PC-9 (cell line): ENCODE measurements around the gene SHROOM3. TPM values are rescaled to one million over a fixed set of nuclear protein-coding genes. Genes with fewer than 3 reads are reported as not detected.

Source experiments
- BruUV-seq: library from RNA; stranded (reverse); fragments of 400-500 nt; replicated peaks from 2 replicates; lab custom pipeline; 2021; lab: Mats Ljungman, UMichigan
- CTCF ChIA-PET: fragments of 300-600 bp; sonication (Branson Sonifier 250); formaldehyde crosslinking; loops from one replicate; lab custom pipeline; 2022; ENCODE audit warnings: antibody characterized with exemption; lab: Charles Lee
- POLR2A ChIA-PET: fragments of 300-600 bp; sonication (Branson Sonifier 250); formaldehyde crosslinking; loops from one replicate; lab custom pipeline; 2022; ENCODE audit warnings: antibody characterized with exemption; ENCODE audit not compliant: unreplicated experiment; lab: Charles Lee
- DNase-seq, 2 experiments: peaks; one replicate each; pipeline versions ENCODE4 v3.0.0 to v3.0.0-alpha.2; 2015 to 2022; ENCODE audit warnings: mixed read lengths in 1 of 2
- H2AFZ ChIP-seq: fragments of 200-600 bp; sonication (generic); 2 replicates; pipeline ENCODE4 v1.8.1; 2017; ENCODE audit warnings: antibody characterized with exemption
- H3F3A ChIP-seq: fragments of 200-600 bp; sonication (generic); 2 replicates; pipeline ENCODE4 v1.8.1; 2017; ENCODE audit warnings: antibody characterized with exemption, mild to moderate bottlenecking, low read depth; ENCODE audit not compliant: insufficient read depth
- H3K27ac ChIP-seq: fragments of 200-600 bp; sonication (generic); 2 replicates; pipeline ENCODE4 v1.6.1; 2016; ENCODE audit warnings: mixed run types
- H3K27me3 ChIP-seq: fragments of 200-600 bp; sonication (generic); 2 replicates; pipeline ENCODE4 v1.6.1; 2016; ENCODE audit warnings: low read depth, mixed run types; ENCODE audit not compliant: insufficient read depth
- H3K36me3 ChIP-seq: fragments of 200-600 bp; sonication (generic); 2 replicates; pipeline ENCODE4 v1.6.1; 2016; ENCODE audit warnings: low read depth, mixed run types
- H3K4me1 ChIP-seq: fragments of 200-600 bp; sonication (generic); replicated peaks from 2 replicates; pipeline ENCODE4 v1.6.1; 2016; ENCODE audit warnings: mixed run types; ENCODE audit not compliant: insufficient read depth
- H3K4me2 ChIP-seq: fragments of 200-600 bp; sonication (generic); 2 replicates; pipeline ENCODE4 v1.6.1; 2017; ENCODE audit warnings: mixed run types
- H3K4me3 ChIP-seq: fragments of 200-600 bp; sonication (generic); 2 replicates; pipeline ENCODE4 v1.6.1; 2016; ENCODE audit warnings: mixed run types
- H3K79me2 ChIP-seq: fragments of 200-600 bp; sonication (generic); 2 replicates; pipeline ENCODE4 v1.6.1; 2017; ENCODE audit warnings: low read depth, mixed run types
- H3K9me2 ChIP-seq: fragments of 200-600 bp; sonication (generic); 2 replicates; pipeline ENCODE4 v1.8.1; 2017; ENCODE audit warnings: mild to moderate bottlenecking; ENCODE audit not compliant: insufficient read depth
- H3K9me3 ChIP-seq: fragments of 200-600 bp; sonication (generic); 2 replicates; pipeline ENCODE4 v1.8.1; 2016; ENCODE audit warnings: low read depth; ENCODE audit not compliant: insufficient read depth
- H4K20me1 ChIP-seq: fragments of 200-600 bp; sonication (generic); 2 replicates; pipeline ENCODE4 v1.8.1; 2017; ENCODE audit not compliant: insufficient read depth
- CTCF ChIP-seq: fragments of 200-600 bp; sonication (generic); conservative IDR thresholded peaks from 2 replicates; pipeline ENCODE4 v1.6.1; 2017; ENCODE audit warnings: mixed run types, antibody characterized with exemption, mild to moderate bottlenecking, moderate library complexity
- EZH2 ChIP-seq: fragments of 200-600 bp; sonication (generic); IDR thresholded peaks from 2 replicates; pipeline ENCODE4 v1.8.0; 2017; ENCODE audit warnings: antibody characterized with exemption, low read depth
- intact Hi-C: fragments of 100-400 bp; cut with micrococcal nuclease; formaldehyde crosslinking; loops from one replicate; pipeline ENCODE4 v1.10.0; 2022; ENCODE audit not compliant: unreplicated experiment
- total RNA-seq: library from RNA; stranded (reverse); gene quantifications from 2 replicates; pipeline ENCODE4 v1.2.3, GENCODE V29; 2021

SHROOM3 gene
- total RNA-seq, 1 experiment from 2014 or later = 44.3 TPM

GRCh38 chr4:76758996-76759395, 324.0 kb downstream of the SHROOM3 start:
- TF ChIP-seq EZH2 (no peak), CTCF (no peak)
- Histone ChIP-seq H3K27me3 (no peaks in the 10 kb centered on the region), H2AFZ (no peak overlapping the region), H3F3A (peaks cover 3% of the 10 kb centered on the region; the same call in 1 of the 2 replicates), H3K4me1 (no peaks in the 10 kb centered on the region), H3K79me2 (0 out of 2 replicates have a peak, but pooled peaks cover 4% of the 10 kb centered on the region), H3K4me2 (no peak overlapping the region), H3K9me3 (no peaks in the 10 kb centered on the region), H3K4me3 (no peak overlapping the region), H3K9me2 (no peaks in the 10 kb centered on the region), H3K36me3 (no peaks in the 10 kb centered on the region; the same call in 1 of the 2 replicates), H3K27ac (no peak overlapping the region), H4K20me1 (no peaks in the 10 kb centered on the region; the same call in none of the 2 replicates)
- no TSS peak for BruUV-seq
- DNase-seq = no peak
- POLR2A ChIA-PET = no interaction called here
- CTCF ChIA-PET = no interaction called here
- intact Hi-C loops = loop anchor here (5.0 kb wide), 2 partner anchors 108 to 283 kb away; no protein-coding TSS in a partner anchor

GRCh38 chr4:76760193-76760592, 325.2 kb downstream of the SHROOM3 start:
- CTCF ChIA-PET = no interaction called here
- DNase-seq = no peak
- Histone ChIP-seq H3K9me2 (no peaks in the 10 kb centered on the region), H3K4me1 (no peaks in the 10 kb centered on the region), H3K27ac (no peak overlapping the region), H3K36me3 (no peaks in the 10 kb centered on the region; the same call in 1 of the 2 replicates), H2AFZ (no peak overlapping the region), H3F3A (peaks cover 3% of the 10 kb centered on the region; the same call in 1 of the 2 replicates), H4K20me1 (no peaks in the 10 kb centered on the region; the same call in none of the 2 replicates), H3K79me2 (0 out of 2 replicates have a peak, but pooled peaks cover 4% of the 10 kb centered on the region), H3K4me2 (no peak overlapping the region), H3K4me3 (no peak overlapping the region), H3K27me3 (no peaks in the 10 kb centered on the region), H3K9me3 (no peaks in the 10 kb centered on the region)
- POLR2A ChIA-PET = no interaction called here
- no TSS peak for BruUV-seq
- intact Hi-C loops = no loop called here
- TF ChIP-seq CTCF (no peak), EZH2 (no peak)

GRCh38 chr4:76762137-76763130, 327.4 kb downstream of the SHROOM3 start:
- DNase-seq = no peak
- Histone ChIP-seq H3K27ac (no peak overlapping the region), H4K20me1 (no peaks in the 10 kb centered on the region; the same call in 1 of the 2 replicates), H2AFZ (no peak overlapping the region), H3K4me1 (no peaks in the 10 kb centered on the region), H3F3A (peaks cover 3% of the 10 kb centered on the region; the same call in 1 of the 2 replicates), H3K36me3 (no peaks in the 10 kb centered on the region; the same call in 1 of the 2 replicates), H3K4me2 (no peak overlapping the region), H3K27me3 (no peaks in the 10 kb centered on the region), H3K79me2 (0 out of 2 replicates have a peak, but pooled peaks cover 4% of the 10 kb centered on the region), H3K4me3 (no peak overlapping the region), H3K9me2 (no peaks in the 10 kb centered on the region), H3K9me3 (no peaks in the 10 kb centered on the region)
- ChIA-PET POLR2A (no interaction called here), CTCF (no interaction called here)
- TF ChIP-seq EZH2 (no peak), CTCF (no peak)
- no TSS peak for BruUV-seq
- intact Hi-C loops = no loop called here
